OCI-LY3 (cell line): ENCODE data around the gene CHST11.

Experiments
- CTCF ChIP-seq: fragments of 200-600, 300-600 bp; sonication (generic); IDR thresholded peaks from 2 replicates; pipeline ENCODE4 v1.5.1; 2014; ENCODE audit warnings: antibody characterized with exemption, low read length, low read depth
- EZH2phosphoT487 ChIP-seq: fragments of 200-600 bp; shearing (Covaris generic); IDR thresholded peaks from 2 replicates; pipeline ENCODE4 v1.6.1; 2018; ENCODE audit warnings: antibody characterized with exemption, mixed run types, low read depth

DNA sequence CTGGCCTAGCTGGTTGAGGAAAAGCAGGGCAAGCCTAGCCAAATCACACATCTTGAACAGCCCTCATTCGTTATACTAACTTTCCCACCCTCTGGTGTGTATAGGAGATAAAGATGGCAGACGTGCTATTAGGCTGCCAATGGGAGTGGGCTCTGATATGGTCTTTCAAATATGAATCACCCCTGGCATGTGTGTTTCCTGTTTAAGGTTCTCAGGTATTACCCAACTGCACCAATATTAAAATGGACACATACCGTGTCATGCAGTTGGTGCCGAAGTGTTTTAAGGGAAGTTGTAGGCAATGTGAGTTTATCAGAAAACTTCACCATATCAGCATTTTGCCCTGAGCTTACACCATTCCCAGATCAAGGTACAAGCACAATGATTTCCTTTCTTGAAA lies 33.4 kb downstream of the CHST11 start:
- no peak for TF ChIP-seq CTCF
- TF ChIP-seq EZH2phosphoT487 = no peak
